ENCODE measurements around the gene RFNG. TPM values are rescaled to one million over a fixed set of nuclear protein-coding genes. Genes with fewer than 3 reads are reported as not detected.

Gene RFNG
- total RNA-seq, 1 experiment from 2014 or later, result 43.4 TPM

DNA sequence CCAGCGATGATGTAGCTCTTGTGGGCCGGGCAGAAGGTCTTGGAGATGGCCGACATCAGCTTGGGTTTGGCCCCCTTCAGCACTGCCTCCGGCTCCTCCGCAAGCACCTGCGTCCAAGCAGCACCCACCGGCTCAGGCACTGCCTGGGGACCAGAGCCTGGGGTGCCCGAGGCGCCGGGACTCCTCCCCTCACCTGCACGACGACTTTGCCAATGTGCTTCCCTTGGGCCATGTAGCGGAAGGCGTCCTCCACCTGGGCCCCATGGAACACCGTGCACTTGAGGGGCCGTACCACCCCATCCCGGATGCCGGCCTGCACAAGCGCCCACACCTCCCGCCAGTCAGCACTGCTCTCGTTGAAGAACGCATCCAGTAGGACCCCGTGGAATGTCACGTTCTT, 31.4 kb upstream of the RFNG start:
- TSS peak; percentile 73 for BruUV-seq (replicated peaks)
- TF ChIP-seq REST (IDR thresholded peaks at IDR 0.05; ENCODE audit: insufficient read depth in 1 of 2, low read depth in 2 of 2, low read length in 1 of 2) (no peak), TCF7L2 (IDR thresholded peaks at IDR 0.05; ENCODE audit: low read depth, low read length) (no peak), POLR2AphosphoS5 (IDR thresholded peaks at IDR 0.05; ENCODE audit: low read depth, low read length) (no peak), SIN3A (IDR thresholded peaks at IDR 0.05; ENCODE audit: borderline replicate concordance, insufficient read depth, low read depth, low read length) (no peak)
- TF ChIP-seq, protein P1, sequence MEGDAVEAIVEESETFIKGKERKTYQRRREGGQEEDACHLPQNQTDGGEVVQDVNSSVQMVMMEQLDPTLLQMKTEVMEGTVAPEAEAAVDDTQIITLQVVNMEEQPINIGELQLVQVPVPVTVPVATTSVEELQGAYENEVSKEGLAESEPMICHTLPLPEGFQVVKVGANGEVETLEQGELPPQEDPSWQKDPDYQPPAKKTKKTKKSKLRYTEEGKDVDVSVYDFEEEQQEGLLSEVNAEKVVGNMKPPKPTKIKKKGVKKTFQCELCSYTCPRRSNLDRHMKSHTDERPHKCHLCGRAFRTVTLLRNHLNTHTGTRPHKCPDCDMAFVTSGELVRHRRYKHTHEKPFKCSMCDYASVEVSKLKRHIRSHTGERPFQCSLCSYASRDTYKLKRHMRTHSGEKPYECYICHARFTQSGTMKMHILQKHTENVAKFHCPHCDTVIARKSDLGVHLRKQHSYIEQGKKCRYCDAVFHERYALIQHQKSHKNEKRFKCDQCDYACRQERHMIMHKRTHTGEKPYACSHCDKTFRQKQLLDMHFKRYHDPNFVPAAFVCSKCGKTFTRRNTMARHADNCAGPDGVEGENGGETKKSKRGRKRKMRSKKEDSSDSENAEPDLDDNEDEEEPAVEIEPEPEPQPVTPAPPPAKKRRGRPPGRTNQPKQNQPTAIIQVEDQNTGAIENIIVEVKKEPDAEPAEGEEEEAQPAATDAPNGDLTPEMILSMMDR (IDR thresholded peaks at IDR 0.05), result no peak
- CTCF ChIA-PET, result no interaction called here
- H3K4me1 ChIP-seq (ENCODE audit: control insufficient read depth, insufficient read depth, low read length), result peaks cover 13% of the 10 kb centered on the region
- H3K27ac ChIP-seq (ENCODE audit: low read length), result no peak overlapping the region
- in situ Hi-C loops (cut with HindIII; ENCODE audit: low pct_unique_long_range_greater_than_20kb, low sequenced_read_pairs), result no loop called here
- POLR2A ChIA-PET, result no interaction called here
- no peaks in the 10 kb centered on the region for H3K9me3 ChIP-seq (ENCODE audit: control insufficient read depth, insufficient read depth, low read depth, low read length)
- no peak overlapping the region for H3K4me3 ChIP-seq (ENCODE audit: low read depth in 2 of 2, low read length in 2 of 2)
- no peaks in the 10 kb centered on the region for H3K27me3 ChIP-seq (ENCODE audit: control insufficient read depth, insufficient read depth, low read length)
- intact Hi-C loops (cut with micrococcal nuclease; ENCODE audit: unreplicated experiment), result no loop called here
- no peak for ATAC-seq
- no peak for DNase-seq (ENCODE audit: low read depth, low spot score)
- H3K36me3 ChIP-seq (ENCODE audit: control insufficient read depth, insufficient read depth, low read length), result peaks cover 12% of the 10 kb centered on the region

DNA sequence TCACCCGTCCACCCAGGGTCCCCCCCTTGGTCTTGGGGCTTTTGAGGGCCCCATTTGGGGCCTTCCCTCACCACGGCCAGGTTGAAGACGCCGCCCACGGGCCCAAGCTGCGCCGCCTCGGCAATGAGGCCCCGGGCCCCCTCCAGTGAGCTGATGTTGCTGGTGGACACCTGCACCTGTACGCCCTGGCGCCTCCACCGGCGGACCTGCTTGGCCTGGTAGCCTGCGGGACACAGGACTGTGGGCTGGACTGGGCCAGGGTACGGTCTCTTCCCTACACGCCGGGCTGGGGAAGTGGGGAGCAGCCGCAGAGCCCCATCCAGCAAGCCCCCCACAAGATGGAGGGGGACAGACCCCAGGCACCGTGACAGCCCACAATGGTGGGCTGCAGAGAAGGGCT, 30.8 kb upstream of the RFNG start:
- Histone ChIP-seq H3K27ac (ENCODE audit: low read length) (no peak overlapping the region), H3K36me3 (ENCODE audit: control insufficient read depth, insufficient read depth, low read length) (peaks cover 12% of the 10 kb centered on the region), H3K9me3 (ENCODE audit: control insufficient read depth, insufficient read depth, low read depth, low read length) (no peaks in the 10 kb centered on the region), H3K4me3 (ENCODE audit: low read depth in 2 of 2, low read length in 2 of 2) (no peak overlapping the region), H3K27me3 (ENCODE audit: control insufficient read depth, insufficient read depth, low read length) (no peaks in the 10 kb centered on the region), H3K4me1 (ENCODE audit: control insufficient read depth, insufficient read depth, low read length) (peaks cover 16% of the 10 kb centered on the region)
- intact Hi-C loops (cut with micrococcal nuclease; ENCODE audit: unreplicated experiment), result no loop called here
- no TSS peak for BruUV-seq (replicated peaks)
- ATAC-seq, result no peak
- no peak for TF ChIP-seq TCF7L2 (IDR thresholded peaks at IDR 0.05; ENCODE audit: low read depth, low read length)
- TF ChIP-seq POLR2AphosphoS5 (IDR thresholded peaks at IDR 0.05; ENCODE audit: low read depth, low read length), result no peak
- TF ChIP-seq, protein P1 (IDR thresholded peaks at IDR 0.05), result no peak
- no peak for TF ChIP-seq SIN3A (IDR thresholded peaks at IDR 0.05; ENCODE audit: borderline replicate concordance, insufficient read depth, low read depth, low read length)
- no peak for TF ChIP-seq REST (IDR thresholded peaks at IDR 0.05; ENCODE audit: insufficient read depth in 1 of 2, low read depth in 2 of 2, low read length in 1 of 2)
- POLR2A ChIA-PET, result no interaction called here
- no peak for DNase-seq (ENCODE audit: low read depth, low spot score)
- in situ Hi-C loops (cut with HindIII; ENCODE audit: low pct_unique_long_range_greater_than_20kb, low sequenced_read_pairs), result no loop called here
- CTCF ChIA-PET, result no interaction called here

Data from Panc1 (cell line).